Measurements from ENCODE around the gene UBE2L3. TPM values are rescaled to one million over a fixed set of nuclear protein-coding genes. Genes with fewer than 3 reads are reported as not detected.

Gene UBE2L3
- total and polyA plus RNA-seq, 2 of the 13 experiments (the other 11 are each of a cell fraction or from before 2014, with no cell fraction given): 30.2 to 58.1 TPM

GRCh38 chr22:21639359-21639758 lies 71.8 kb downstream of the UBE2L3 start:
- in situ Hi-C loops (cut with HindIII; ENCODE audit: extremely low pct_ligation_motif_present, low pct_unique_long_range_greater_than_20kb): no loop called here

More at GRCh38 chr22:21639359-21639758, 71.8 kb downstream of the UBE2L3 start:
- Histone ChIP-seq H3K4me2 (ENCODE audit: low read depth, low read length) (no peak overlapping the region), H2AFZ (ENCODE audit: low read length) (no peak overlapping the region), H3K9me3 (ENCODE audit: low read length) (no peaks in the 10 kb centered on the region), H3K27me3 (ENCODE audit: control insufficient read depth in 1 of 2, insufficient read depth in 2 of 2, low read length in 2 of 2) (peaks cover 0 to 4% of the 10 kb centered on the region in 2 experiments; a peak in 2 of 5 replicates), H3K36me3 (replicated peaks in 1 of 2; ENCODE audit: control insufficient read depth in 1 of 2, insufficient read depth in 2 of 2, low read length in 2 of 2) (peaks cover 0 to 4% of the 10 kb centered on the region in 2 experiments; a peak in 1 of 5 replicates), H3K27ac (ENCODE audit: extremely low read length, insufficient read depth, low read length) (peak overlapping the region; percentile 39), H3K4me3 (replicated peaks in 1 of 3; ENCODE audit: insufficient read depth in 1 of 3, low read depth in 2 of 3, low read length in 3 of 3) (no peak overlapping the region), H4K20me1 (ENCODE audit: insufficient read depth, low read length) (no peaks in the 10 kb centered on the region), H3K9ac (ENCODE audit: insufficient read depth, low read depth, low read length) (no peak overlapping the region), H3K79me2 (ENCODE audit: insufficient read depth, low read length) (peaks cover 8% of the 10 kb centered on the region), H3K4me1 (ENCODE audit: insufficient read depth, low read length) (peaks cover 73% of the 10 kb centered on the region)
- DNase-seq (ENCODE audit: low spot score) (no peak), ATAC-seq (no peak), FAIRE-seq (no peak)
- CTCF ChIA-PET (ENCODE audit: low intra/inter-chr PET ratio, low total read pairs): no interaction called here
- TF ChIP-seq MEIS2 (CRISPR knock-in tag; IDR thresholded peaks at IDR 0.05) (no peak), DRAP1 (CRISPR knock-in tag; IDR thresholded peaks at IDR 0.05) (no peak), REXO4 (CRISPR knock-in tag; IDR thresholded peaks at IDR 0.05; ENCODE audit: borderline replicate concordance) (no peak), EEA1 (CRISPR knock-in tag; IDR thresholded peaks at IDR 0.05; ENCODE audit: borderline replicate concordance) (no peak), NAIF1 (CRISPR knock-in tag; IDR thresholded peaks at IDR 0.05; ENCODE audit: borderline replicate concordance) (no peak), SP140L (CRISPR knock-in tag; IDR thresholded peaks at IDR 0.05; ENCODE audit: borderline replicate concordance) (no peak), NR2F1 (CRISPR knock-in tag; IDR thresholded peaks at IDR 0.05) (no peak), ZNF549 (CRISPR knock-in tag; IDR thresholded peaks at IDR 0.05) (no peak), ZNF614 (CRISPR knock-in tag; IDR thresholded peaks at IDR 0.05; ENCODE audit: borderline replicate concordance) (no peak)
- TF ChIP-seq, protein P1, sequence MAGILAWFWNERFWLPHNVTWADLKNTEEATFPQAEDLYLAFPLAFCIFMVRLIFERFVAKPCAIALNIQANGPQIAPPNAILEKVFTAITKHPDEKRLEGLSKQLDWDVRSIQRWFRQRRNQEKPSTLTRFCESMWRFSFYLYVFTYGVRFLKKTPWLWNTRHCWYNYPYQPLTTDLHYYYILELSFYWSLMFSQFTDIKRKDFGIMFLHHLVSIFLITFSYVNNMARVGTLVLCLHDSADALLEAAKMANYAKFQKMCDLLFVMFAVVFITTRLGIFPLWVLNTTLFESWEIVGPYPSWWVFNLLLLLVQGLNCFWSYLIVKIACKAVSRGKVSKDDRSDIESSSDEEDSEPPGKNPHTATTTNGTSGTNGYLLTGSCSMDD (CRISPR knock-in tag; IDR thresholded peaks at IDR 0.05): no peak
- no TSS peak for BruUV-seq (replicated peaks)
- WGBS (ENCODE audit: low lambda C conversion rate): 64% methylated on average over 4 of the region's 4 CpGs
- POLR2A ChIA-PET: no interaction called here
- intact Hi-C loops (cut with micrococcal nuclease; ENCODE audit: unreplicated experiment): no loop called here
